ENCODE data around the gene ADM2.
A peak's percentile ranks its signal among the peaks of the same experiment; 100 is the strongest.
"Not testable (repeated sequence)": the region's sequence is repeated elsewhere in the genome, so short reads cannot be mapped to it uniquely, and the experiment has no call there.

ADM2 gene

DNA sequence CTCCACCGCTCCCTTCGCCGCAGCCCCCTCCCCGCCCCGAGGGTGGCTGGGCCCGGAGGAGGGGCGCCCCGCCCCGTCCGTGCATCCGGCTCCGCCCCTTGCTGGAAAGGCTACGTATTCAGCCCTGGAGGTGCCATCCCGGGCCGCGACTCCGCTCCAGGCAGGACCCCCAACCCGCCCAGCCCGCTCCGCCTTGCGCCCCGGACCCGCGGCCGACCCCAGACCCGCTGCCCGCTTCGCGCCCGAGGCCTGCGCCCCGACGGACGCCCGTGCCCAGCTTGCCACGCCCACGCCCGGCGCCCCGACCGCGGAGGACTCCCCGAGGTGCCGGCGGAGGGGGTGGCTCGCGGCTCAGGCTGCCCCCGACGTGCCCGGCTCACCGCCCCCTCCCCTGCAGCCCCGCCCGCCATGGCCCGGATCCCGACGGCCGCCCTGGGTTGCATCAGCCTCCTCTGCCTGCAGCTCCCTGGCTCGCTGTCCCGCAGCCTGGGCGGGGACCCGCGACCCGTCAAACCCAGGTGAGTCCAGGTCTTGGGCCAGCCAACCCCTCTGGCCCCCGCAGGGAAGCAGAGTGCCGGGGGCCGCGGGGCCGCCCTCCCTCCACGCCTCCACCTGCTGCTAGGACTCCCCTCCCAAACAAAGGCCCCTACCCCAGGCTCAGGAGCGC is at the start of gene ADM2:
Gene ADM2, plus strand, starts transcription at position 104 of the 667 bp plus-strand sequence. Its CDS starts 305 bp downstream, at position 409.
- peak; percentile 41 for DNase-seq (ENCODE audit: low read depth)

DNA sequence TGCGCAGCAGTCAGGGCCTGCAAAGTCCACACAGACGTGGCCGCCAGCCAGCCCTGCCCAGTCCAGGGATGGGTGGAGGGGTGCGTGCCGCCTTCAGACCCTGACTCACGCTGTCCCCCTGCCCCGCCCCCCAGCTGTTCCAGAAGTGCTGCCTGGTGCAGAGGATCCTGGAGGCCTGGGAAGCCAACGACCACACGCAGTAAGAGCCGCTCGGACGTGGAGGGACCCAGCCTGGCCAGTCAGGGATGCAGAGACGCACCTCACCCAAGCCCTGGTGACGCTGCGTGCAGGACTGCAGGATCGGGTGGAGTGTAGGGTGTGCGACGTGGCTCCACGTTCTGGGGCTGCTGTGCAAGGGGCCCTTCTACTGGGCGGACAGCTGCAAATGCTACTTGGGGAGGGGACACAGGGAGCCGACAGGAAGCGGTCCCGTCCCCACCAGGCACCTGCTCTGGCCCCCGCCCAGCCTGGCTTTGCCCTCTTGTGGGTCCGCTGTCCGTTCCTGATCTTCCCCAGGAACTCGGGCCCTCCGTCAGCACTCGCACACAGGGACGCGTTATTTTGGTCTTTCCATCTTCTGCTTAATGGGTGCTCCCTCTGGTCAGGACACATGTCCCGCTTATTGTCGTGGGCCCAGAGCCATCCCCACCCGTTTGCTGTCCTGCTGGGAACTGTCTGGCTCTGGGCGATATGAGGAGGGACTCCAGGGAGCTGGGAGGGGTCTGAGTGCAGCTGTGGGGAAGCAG is 49.0 kb upstream of the ADM2 start:
- no peak for DNase-seq (ENCODE audit: low read depth)

DNA sequence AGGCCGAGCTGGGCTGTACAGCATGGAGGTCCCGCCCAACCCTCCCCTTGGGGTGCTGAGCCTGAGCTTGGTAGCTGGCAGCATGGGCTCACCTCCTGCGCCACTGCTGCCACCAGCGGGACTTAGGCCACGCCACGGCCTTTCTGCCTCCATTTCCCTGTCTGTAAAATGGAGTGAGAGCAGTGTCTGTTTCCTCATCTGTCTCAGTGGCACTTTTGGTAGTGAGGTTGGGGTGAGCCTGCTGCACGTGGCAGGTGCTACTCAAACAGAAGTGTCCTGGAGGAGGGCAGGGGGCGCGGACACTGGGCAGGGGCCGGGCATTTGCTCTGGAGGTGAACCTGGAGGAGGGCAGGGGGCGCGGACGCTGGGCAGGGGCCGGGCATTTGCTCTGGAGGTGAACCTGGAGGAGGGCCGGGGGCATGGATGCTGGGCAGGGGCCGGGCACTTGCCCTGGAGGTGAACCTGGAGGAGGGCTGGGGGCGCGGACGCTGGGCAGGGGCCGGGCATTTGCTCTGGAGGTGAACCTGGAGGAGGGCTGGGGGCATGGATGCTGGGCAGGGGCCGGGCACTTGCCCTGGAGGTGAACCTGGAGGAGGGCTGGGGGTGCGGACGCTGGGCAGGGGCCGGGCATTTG is 48.3 kb upstream of the ADM2 start:
- not testable (repeated sequence) for DNase-seq (ENCODE audit: low read depth)

DNA sequence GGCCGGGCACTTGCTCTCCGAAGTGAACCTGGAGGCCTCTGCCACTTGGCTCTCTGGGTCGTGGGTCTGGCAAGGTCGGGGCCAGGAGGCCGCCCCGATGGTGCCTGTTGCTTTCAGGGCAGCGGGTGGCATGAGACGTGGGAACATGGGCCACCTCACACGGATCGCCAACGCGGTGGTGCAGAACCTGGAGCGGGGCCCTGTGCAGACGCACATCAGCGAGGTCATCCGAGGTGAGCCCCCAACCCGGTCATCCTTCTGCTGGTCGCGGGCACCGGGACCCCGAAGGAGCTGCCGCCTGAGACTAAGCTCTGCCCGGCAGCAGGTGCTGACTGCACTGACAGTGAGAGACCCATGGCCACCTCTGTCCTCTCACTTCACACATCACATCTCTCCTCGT is 46.5 kb upstream of the ADM2 start:
- no peak for DNase-seq (ENCODE audit: low read depth)

DNA sequence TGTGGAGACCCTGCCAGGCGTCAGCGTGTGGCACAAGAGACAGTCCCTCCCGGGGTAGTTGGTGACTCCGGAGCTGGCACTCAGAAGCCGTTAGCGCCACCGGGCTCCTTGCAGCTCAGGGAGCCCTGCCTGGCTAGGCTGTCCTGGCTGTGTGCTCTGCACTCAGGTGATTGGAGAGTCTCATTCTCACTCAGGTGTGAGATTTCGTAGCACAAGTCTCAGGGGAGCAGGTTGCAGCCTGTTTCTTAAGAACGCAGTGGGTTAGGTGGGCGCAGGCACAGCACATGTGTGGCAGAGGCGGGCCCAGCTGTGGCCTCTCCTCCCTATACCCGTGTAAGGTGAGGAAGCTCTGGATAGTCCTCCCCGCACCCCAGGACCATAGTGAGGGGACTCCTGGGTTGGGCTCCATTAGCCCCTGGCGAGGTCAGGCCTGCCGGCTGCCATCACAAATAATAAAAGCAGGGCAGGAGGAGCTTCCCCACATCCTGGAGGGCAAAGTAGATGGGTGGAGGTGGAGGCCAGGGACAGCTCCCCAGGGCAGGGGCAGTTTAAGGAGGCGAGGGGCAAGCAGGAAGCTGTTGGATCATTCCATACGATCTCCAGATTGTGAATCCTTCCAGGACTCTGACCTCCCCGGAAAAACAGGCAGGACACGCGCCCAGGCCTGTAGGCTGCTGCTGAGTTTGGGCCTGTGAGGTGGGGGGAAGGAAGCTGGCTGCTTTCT is 45.9 kb upstream of the ADM2 start:
- no peak for DNase-seq (ENCODE audit: low read depth)

- no peak for DNase-seq (ENCODE audit: low read depth)
These were observed 45.1 kb upstream of the ADM2 start for GRCh38 chr22:50436015-50436830.

- DNase-seq (ENCODE audit: low read depth): no peak
These were observed 44.5 kb upstream of the ADM2 start for GRCh38 chr22:50436841-50437341.

- DNase-seq (ENCODE audit: low read depth): no peak
These were observed 43.6 kb upstream of the ADM2 start for GRCh38 chr22:50437511-50438304.

DNA sequence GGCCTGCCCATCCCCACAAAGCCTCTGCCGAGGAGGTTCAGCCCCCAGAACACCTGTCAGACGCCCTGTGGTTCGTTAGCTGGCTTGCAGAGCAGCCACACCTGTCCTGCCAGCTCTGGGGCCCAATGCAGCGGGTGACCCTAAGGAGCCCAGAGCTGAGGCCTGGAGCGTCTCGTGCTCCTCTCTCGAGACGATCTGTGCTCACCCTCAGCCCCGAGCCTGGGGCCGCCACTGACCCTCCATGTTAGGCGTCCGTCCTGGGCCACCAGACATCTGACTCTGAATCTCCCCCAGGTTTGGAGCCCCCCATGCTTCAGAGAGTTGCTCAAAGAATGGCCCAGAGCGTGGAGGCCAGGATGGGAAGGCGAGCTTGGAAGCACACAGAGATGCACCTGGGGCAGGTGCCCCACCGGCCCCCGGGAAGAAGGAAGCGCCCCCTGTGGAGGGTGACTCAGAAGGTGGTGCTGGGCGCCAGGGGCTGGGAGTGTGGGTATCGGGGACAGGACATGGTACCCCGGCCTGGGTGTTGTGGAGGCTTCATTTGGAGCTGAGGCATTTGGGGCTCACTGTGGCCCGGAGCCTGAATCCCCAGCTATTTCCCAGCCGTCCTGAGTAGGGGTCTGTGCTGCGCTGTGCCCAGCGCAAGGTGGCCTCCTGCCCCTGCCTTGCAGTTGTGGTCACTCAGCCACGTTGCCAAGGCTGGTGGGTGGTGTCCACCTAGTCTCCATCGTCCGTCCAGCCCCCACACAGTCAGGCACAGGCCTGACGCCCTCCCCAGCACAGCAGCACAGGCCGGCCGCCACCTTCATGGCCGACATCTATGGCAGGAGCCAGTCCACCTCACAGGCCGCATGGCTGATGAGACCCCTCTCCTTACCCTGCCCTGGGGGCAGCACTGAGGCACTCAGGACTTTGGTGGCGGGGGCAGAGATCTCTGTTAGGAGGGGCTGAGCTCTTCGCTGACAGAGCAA is 42.8 kb upstream of the ADM2 start:
- no peak for DNase-seq (ENCODE audit: low read depth)

- no peak for DNase-seq (ENCODE audit: low read depth)
These were observed 42.0 kb upstream of the ADM2 start for GRCh38 chr22:50439314-50439870.

- no peak for DNase-seq (ENCODE audit: low read depth)
These were observed 41.4 kb upstream of the ADM2 start for GRCh38 chr22:50439871-50440331.

GRCh38 chr22:50440544-50441249 is 40.6 kb upstream of the ADM2 start:
- DNase-seq (ENCODE audit: low read depth): no peak

GRCh38 chr22:50441428-50441993 is 39.8 kb upstream of the ADM2 start:
- DNase-seq (ENCODE audit: low read depth): no peak

DNA sequence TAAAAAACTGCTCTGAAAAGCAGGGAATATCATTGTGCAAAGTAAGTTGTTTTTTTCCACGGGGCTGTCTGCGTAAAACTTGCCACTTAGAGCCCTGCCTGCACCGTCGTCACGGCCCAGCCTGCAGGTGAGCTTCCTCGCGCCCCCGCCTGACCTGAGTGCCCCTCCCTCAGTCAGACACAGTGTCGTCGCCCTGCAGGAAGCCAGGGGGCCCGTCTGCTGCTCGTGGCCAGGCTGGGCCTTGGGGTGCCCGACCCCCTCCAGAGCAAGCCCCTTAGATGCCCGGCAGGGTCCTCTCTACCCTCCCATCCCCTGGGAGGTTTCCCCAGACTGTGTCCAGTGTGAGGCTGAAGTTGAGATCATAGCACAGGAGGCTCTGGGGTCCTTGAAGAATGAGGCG is 38.1 kb upstream of the ADM2 start:
- DNase-seq (ENCODE audit: low read depth): no peak

- no peak for DNase-seq (ENCODE audit: low read depth)
These were observed 37.3 kb upstream of the ADM2 start for GRCh38 chr22:50443801-50444625.

- DNase-seq (ENCODE audit: low read depth): no peak
These were observed 36.7 kb upstream of the ADM2 start for GRCh38 chr22:50444663-50445062.

Data from stimulated activated CD8-positive, alpha-beta memory T cell treated with anti-CD3 and anti-CD28 coated beads, Interleukin-12 subunit alpha, Interleukin-12 subunit beta, amount 100 ng/mL, for 4 hours (primary cell).